Left lung (tissue), 10 donors: ENCODE results near the gene SLC36A2. TPM values are rescaled to one million over a fixed set of nuclear protein-coding genes. Genes with fewer than 3 reads are reported as not detected.
A peak's percentile ranks its signal among the peaks of the same experiment; 100 is the strongest.
"Not testable (repeated sequence)": the region's sequence is repeated elsewhere in the genome, so short reads cannot be mapped to it uniquely, and the experiment has no call there.

Experiments used
- ATAC-seq: fragments of 200-7000 bp; cut with Tn5 transposase; one replicate; pipeline ENCODE4 v1.9.1; 2020; ENCODE audit warnings: moderate library complexity
- DNase-seq, 4 donors: peaks; one replicate each; pipeline ENCODE4 v3.0.0-alpha.2; 2013 to 2020
- H3K27ac ChIP-seq, 2 donors: fragments of 200-600 bp; sonication (generic) in 1 of 2; one replicate each; pipeline versions ENCODE4 v1.5.0 to v1.8.0; 2020 to 2021
- H3K27me3 ChIP-seq, 2 donors: fragments of 200-600 bp; sonication (generic) in 1 of 2; one replicate each; pipeline versions ENCODE4 v1.5.0 to v1.8.0; 2020 to 2021
- H3K36me3 ChIP-seq, 2 donors: fragments of 200-600 bp; sonication (generic) in 1 of 2; one replicate each; pipeline versions ENCODE4 v1.5.0 to v1.8.0; 2020 to 2021
- H3K4me1 ChIP-seq, 2 donors: fragments of 200-600 bp; one replicate each; pipeline ENCODE4 v1.8.0; 2021
- H3K4me3 ChIP-seq, 2 donors: fragments of 200-600 bp; sonication (generic) in 1 of 2; one replicate each; pipeline versions ENCODE4 v1.5.0 to v1.8.0; 2020 to 2021; ENCODE audit warnings: mild to moderate bottlenecking in 1 of 2
- H3K9me3 ChIP-seq, 2 donors: fragments of 200-600 bp; sonication (generic) in 1 of 2; one replicate each; pipeline versions ENCODE4 v1.5.0 to v1.8.0; 2020 to 2021
- CTCF ChIP-seq, 2 donors: fragments of 200-600 bp; sonication (generic) in 1 of 2; IDR thresholded peaks; one replicate each; pipeline versions ENCODE4 v1.5.0 to v1.8.0; 2021; ENCODE audit warnings: antibody characterized with exemption in 2 of 2
- intact Hi-C, 2 donors: fragments of 100-400 bp; cut with DNase I; formaldehyde crosslinking; loops; one replicate each; pipeline versions ENCODE4 v1.11.2 to v1.14.2; 2022
- polyA plus RNA-seq, 6 donors: library from polyadenylated mRNA; unstranded; fragments of 120-200 nt; gene quantifications; one replicate each; pipeline ENCODE4 v1.2.1, GENCODE V29; 2013; ENCODE audit not compliant: insufficient read length in 6 of 6
- total RNA-seq, 2 donors: library from RNA; stranded (reverse); fragmentation: NEBNext Ultra II Directional; extraction: Animal tissue kit (Norgen Biotek cat#: 25700); gene quantifications; one replicate each; pipeline ENCODE4 v1.2.1, GENCODE V29; 2021
- donor health status: DM: no; HTN: yes; CAD: no.
- donor health status: DM: no; HTN: no; CAD: no.

The SLC36A2 gene
- total and polyA plus RNA-seq, 8 donors: 0.08 to 0.18 (median 0.11) TPM; not detected in 3

- no peaks in the 10 kb centered on the region for H3K4me1 ChIP-seq
- DNase-seq (no peak), ATAC-seq (no peak)
- no peak overlapping the region for H3K27ac ChIP-seq
- no peaks in the 10 kb centered on the region for H3K36me3 ChIP-seq
- intact Hi-C loops: no loop called here
- no peaks in the 10 kb centered on the region for H3K27me3 ChIP-seq
- H3K4me3 ChIP-seq: no peak overlapping the region
- no peaks in the 10 kb centered on the region for H3K9me3 ChIP-seq
- no peak for TF ChIP-seq CTCF (IDR thresholded peaks at IDR 0.05)
Observed at GRCh38 chr5:151310932-151311331, 36.4 kb downstream of the SLC36A2 start.

- intact Hi-C loops, H3K9me3 ChIP-seq: not testable (repeated sequence)
Observed at GRCh38 chr5:151309821-151310220, 37.5 kb downstream of the SLC36A2 start.

DNA sequence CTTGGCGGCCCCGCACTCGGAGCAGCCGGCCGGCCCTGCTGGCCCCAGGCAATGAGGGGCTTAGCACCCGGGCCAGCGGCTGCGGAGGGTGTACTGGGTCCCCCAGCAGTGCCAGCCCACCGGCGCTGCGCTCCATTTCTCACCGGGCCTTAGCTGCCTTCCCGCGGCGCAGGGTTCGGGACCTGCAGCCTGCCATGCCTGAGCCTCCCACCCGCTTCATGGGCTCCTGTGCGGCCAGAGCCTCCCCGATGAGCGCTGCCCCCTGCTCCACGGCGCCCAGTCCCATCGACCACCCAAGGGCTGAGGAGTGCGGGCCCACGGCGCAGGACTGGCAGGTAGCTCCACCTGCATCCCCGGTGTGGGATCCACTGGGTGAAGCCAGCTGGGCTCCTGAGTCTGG is 38.1 kb downstream of the SLC36A2 start:
- H3K27me3 ChIP-seq, H3K4me3 ChIP-seq, H3K4me1 ChIP-seq, ATAC-seq, DNase-seq, H3K27ac ChIP-seq, H3K9me3 ChIP-seq, intact Hi-C loops, H3K36me3 ChIP-seq: not testable (repeated sequence)

More at GRCh38 chr5:151309821-151310220, 37.5 kb downstream of the SLC36A2 start:
- DNase-seq, H3K27ac ChIP-seq, H3K36me3 ChIP-seq, H3K4me1 ChIP-seq, H3K27me3 ChIP-seq, H3K4me3 ChIP-seq, ATAC-seq: not testable (repeated sequence)

DNA sequence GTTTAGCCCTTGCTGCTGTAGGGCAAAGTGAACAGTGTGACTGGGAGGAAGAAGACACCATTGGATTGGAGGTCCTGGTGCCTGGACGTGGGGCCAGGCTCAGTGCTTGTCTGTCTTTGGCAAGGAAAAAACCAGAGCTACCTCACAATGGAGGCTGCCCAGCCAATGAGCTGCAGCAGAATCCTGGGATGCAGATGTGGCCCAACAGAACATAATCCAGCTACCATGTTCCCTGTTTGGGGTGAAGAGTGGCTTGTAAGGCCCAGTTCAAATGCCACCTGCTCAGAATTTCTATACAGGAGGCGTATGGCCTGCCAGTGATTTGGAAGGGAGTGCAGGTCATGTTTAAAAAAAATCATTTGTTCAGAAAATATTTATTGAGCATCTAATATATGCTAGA is 43.7 kb downstream of the SLC36A2 start, which contains the start of gene SLC36A3:
Gene SLC36A3 (minus strand): TSS at position 101 of the 400 bp plus-strand sequence. CDS start 412 bp downstream, outside the sequence.
- no peak within 1 kb of the TSS for H3K4me3 ChIP-seq
- H3K27ac ChIP-seq: no peak within 1 kb of the TSS
- H3K36me3 ChIP-seq: no peaks in the 10 kb centered on the region
- H3K9me3 ChIP-seq: no peaks in the 10 kb centered on the region
- intact Hi-C loops: no loop called here
- no peaks in the 10 kb centered on the region for H3K27me3 ChIP-seq
- ATAC-seq (no peak), DNase-seq (no peak)
- no peaks in the 10 kb centered on the region for H3K4me1 ChIP-seq
- no peak for TF ChIP-seq CTCF (IDR thresholded peaks at IDR 0.05)

DNA sequence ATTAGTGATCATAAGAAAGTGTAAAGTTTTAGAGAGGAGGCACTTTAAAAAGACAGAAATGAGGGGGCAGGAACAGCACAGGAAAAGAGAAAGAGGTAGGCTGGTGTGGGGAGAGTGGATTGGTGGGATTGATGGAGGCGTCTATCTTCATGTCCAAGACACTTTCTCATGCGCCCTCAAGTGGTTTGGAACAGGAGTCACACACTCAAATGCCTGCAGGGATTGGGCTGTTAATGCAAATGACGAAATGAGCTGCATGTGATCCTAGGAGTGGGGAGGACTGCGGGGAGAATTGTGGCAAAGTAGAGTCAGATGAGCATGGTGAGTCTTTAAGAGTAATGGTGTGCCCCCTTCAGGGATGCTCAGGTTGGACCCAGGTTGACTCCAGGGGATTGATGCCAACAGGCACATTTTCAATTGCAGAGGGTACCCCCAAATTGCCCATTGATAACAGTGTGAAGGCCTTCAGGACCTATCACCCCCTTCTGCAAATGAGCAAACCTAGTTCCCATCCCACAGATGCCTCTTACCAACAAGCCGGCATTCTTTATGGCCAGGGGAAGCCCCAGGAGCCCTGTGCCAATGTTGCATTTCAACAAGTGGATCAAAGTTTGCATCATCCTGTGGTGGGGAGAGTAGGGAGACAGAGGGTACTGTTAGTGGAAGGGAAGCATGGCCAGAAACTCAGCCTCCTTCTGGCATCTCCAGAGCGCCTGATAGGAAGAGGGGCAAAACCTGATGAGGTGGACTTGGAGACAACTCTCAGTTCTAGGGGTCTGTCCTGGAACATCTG is 49.1 kb downstream of the SLC36A2 start:
- DNase-seq (peak in 1 of 4 donors; percentile 16), ATAC-seq (peak; percentile 73)
- Histone ChIP-seq H3K27ac (no peak overlapping the region), H3K27me3 (no peaks in the 10 kb centered on the region), H3K36me3 (no peaks in the 10 kb centered on the region), H3K9me3 (no peaks in the 10 kb centered on the region), H3K4me1 (peaks cover 0 to 10% of the 10 kb centered on the region in 2 donors), H3K4me3 (no peak overlapping the region)
- intact Hi-C loops: no loop called here
- peak in 1 of 2 donors; percentile 15 for TF ChIP-seq CTCF (IDR thresholded peaks at IDR 0.05)

- Histone ChIP-seq H3K9me3 (no peaks in the 10 kb centered on the region), H3K27me3 (no peaks in the 10 kb centered on the region), H3K4me3 (no peak overlapping the region), H3K27ac (no peak overlapping the region), H3K4me1 (peaks cover 0 to 10% of the 10 kb centered on the region in 2 donors), H3K36me3 (no peaks in the 10 kb centered on the region)
- intact Hi-C loops: no loop called here
- DNase-seq (no peak), ATAC-seq (no peak)
- no peak for TF ChIP-seq CTCF (IDR thresholded peaks at IDR 0.05)
Observed at GRCh38 chr5:151296974-151297373, 50.4 kb downstream of the SLC36A2 start.
